Amniotic epithelial cell (primary cell): ENCODE results near the gene VILL.
A peak's percentile ranks its signal among the peaks of the same experiment; 100 is the strongest.
"Not testable (repeated sequence)": the region's sequence is repeated elsewhere in the genome, so short reads cannot be mapped to it uniquely, and the experiment has no call there.

Source experiments
- DNase-seq: peaks from one replicate; pipeline ENCODE4 v3.0.0-alpha.2; 2010; ENCODE audit warnings: low read depth

Gene VILL

DNA sequence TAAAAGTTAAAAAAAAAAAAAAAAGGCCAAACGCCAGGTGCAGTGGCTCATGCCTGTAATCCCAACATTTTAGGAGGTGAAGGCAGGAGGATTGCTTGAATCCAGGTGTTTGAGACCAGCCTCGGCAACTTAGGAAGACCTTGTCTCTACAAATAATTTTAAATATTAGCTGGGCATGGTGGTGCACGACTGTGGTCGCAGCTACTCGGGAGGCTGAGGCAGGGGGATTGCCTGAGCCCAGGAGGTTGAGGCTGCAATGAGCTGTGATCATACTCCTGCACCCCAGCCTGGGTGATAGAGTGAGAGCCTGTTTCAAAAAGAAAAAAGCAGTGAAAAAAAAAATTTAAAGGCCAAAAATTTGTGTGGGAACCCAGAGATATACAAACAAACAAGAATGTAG lies 45.7 kb downstream of the VILL start:
- DNase-seq = no peak

DNA sequence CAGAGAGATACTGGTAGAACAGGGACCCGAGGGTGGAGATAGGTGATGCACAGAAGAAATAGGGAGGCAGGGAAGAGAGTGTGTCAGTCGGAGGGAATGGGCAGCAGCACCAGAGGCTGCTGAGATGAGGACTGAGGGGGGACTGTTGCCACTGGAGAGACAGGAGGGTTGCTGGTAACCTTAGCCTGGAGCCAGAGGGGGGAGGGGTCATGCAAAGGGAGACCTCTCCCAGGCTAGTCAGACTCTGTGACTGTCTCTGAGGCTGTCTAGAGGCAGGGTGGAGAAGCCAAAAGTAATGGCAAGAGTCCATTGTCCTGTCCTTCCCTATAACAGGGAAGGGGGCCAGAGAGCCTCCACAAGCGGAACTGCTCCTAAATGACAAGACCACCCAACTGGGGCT lies 46.3 kb downstream of the VILL start:
- DNase-seq = no peak

DNA sequence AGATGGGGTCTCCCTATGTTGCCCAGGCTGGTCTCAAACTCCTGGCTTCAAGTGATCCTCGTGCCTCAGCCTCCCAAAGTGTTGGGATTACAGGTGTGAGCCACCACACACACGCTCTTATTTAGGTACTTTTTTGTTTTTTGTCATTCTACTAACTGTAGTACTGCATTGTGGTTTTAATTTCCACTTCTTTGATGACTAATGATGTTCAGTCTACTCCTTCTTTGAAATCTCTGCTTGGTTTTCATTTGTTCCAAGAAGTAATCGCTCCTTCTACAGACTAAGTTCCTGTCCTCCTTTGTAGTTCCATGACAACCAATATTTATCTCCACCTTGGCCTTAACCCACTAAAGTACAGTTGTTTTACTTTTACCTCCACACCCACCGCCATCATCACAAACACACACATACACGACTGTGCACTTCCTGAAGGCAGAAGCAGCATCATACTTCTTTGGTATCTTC lies 47.9 kb downstream of the VILL start:
- DNase-seq = no peak

DNA sequence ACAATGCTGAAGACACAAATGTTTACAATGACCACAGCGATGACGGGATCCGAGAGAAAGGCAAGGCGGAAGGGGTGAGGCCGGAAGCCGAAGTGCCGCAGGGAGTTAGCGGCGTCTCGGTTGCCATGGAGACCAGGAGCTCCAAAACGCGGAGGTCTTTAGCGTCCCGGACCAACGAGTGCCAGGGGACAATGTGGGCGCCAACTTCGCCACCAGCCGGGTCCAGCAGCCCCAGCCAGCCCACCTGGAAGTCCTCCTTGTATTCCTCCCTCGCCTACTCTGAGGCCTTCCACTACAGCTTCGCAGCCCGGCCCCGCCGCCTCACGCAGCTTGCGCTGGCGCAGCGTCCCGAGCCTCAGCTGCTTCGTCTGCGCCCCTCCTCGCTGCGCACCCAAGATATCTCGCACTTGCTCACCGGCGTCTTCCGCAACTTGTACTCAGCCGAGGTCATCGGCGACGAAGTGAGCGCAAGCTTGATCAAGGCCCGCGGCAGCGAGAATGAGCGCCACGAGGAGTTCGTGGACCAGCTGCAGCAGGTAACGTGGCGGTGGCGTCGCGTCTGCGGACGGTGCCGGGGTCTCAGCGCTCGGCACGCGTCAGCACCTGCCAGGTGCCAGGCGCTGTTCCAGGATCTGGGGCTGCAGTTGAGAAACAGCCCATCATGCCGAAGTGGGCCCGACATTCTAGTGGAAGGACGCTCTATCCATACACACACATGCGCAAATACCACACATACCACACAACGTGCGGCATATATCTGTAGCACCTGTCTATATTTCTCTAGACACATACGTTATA lies 48.7 kb downstream of the VILL start, which contains the start of gene DLEC1:
Gene DLEC1 (plus strand): TSS at position 108 of the 798 bp plus-strand sequence. CDS start 18 bp downstream, at position 126.
- DNase-seq = peak; percentile 43

DNA sequence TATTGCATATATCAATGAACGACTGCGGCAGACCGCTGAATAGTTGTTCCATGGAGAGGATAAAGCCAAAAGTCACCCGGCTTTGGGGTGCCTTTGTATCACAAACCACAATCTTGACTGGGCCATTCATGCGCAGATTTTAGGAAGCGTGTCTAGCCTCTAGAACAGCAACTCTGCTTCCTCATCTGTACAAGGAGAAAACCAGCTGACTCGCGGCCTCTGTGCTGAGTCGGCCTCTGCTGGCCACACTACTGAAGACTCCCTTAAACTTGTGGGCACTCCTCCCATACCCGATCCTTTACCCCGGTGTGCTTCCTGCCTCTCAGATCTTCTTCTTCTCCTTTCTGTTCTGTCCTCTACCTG lies 49.3 kb downstream of the VILL start:
- DNase-seq = peak; percentile 33

DNA sequence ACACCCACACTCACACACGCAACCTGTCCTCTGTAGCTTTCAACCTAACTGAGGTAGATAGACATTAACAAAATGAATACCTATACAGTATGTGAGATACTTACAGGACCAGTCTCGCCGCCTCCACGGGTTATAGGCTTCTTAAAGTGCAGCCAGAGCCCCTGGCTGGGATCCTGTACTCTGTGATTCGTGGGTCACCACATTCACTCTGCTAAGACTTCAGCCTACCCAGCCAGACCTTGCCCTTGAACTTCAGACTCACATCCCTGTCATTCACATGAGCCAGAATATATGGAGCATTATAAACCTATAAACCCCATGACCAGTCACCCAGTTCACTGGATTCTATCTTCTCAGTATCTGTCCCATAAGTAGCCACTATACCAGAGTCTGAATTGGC lies 49.8 kb downstream of the VILL start:
- no peak for DNase-seq

DNA sequence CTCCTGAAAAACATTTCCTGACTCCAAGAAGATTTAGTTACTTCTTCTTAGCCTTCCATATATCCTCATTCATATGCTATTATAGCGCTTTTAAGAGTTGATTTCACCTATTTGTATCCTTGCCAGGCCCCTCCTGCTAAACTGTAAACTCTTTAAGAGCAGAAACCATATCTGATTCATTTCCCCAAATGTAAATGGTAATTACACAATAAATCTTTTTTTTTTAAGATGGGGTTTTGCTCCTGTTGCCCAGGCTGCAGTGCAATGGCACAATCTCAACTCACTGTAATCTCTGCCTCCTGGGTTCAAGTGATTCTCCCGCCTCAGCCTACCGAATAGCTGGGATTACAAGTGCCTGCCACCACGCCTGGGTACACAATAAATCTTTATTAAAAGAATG lies 52.9 kb downstream of the VILL start:
- DNase-seq = no peak

DNA sequence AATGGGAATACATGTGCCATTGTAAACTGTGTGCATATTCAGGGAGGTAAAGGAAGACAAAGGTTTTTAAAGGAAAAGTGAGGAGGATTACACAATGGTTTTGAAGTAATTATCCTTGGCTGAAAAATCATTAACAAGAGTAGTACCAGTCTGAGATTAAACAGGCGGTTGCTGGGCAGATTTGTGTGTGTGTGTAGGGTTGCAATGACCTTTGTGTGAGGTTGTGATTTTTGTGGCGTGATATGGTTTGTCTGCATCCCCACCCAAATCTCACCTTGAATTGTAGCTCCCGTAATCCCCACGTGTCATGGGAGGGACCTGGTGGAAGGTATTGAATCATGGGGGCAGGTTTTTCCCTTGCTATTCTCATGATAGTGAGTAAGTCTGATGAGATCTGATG lies 55.4 kb downstream of the VILL start:
- no peak for DNase-seq

DNA sequence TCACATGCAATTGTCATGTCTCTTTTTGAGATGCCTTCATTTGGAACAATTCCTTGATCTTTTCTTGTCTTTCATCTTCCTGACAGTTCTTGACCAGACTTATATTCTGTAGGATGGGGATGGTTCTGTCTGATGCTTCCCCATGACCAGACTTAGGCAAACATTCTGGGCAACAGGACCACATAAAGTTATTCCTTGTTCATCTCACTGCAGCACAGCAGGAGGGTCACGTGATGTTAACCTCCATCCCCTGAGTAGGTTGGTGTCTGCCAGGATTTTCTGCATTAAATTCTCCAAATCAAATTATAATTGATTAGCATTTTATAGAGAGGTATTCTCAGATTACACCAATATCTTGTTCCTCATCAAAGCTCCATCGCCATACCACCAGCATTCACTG lies 56.2 kb downstream of the VILL start:
- no peak for DNase-seq

DNA sequence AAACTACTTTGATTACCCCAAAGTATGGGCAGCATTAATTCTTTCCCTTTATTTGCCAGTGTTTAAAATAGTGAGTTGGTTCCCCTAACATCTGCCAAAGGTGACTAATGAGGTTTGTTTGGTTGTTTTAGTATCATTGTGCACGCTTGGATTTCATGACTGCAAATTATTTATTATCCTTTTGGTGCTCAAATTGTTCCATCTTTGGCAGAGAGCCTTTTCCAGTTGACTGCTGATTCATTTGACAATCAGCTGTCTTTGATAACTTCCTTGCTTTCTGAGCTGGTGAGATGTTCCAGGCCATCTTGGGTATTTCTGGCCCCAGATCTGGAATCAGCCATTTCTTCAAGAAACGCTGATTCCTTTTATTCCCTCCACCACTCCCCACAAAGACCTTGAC lies 57.3 kb downstream of the VILL start:
- DNase-seq = no peak

DNA sequence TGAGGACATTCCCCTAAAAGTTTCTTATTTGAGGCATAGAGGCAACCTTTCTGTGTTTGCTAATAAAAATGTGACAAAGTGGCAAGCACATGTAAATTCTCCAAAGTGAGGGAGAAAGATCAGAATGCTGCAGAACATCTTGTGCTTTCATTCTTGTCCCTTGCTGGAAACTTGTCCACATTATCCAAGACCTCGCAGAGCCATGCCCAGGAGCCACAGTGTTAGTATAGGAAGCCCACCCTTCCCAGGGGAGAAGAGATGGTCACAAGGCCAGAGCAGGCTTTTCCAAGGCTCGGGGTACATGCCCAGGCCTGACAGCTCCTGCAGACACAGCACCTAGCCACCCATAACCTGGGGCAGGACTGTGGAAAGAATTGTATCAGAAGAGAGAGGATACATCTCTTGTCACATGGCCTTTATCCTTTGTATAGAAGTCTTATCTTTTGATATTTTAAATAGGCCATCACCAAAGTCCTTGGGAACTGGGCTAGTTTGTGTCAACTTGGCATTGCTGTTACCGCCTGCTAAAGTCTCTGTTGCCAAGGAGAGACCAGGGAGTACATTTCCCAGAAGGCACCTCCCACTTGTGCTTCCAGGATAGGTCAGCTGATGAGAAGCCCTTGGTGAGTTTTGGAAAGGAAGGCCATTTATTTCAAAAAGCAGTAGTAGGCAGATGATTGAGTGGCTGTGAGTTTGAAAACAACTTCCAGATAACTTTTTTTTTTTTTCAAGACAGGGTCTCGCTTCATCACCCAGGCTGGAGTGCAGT lies 59.0 kb downstream of the VILL start:
- DNase-seq = peak; percentile 31

DNA sequence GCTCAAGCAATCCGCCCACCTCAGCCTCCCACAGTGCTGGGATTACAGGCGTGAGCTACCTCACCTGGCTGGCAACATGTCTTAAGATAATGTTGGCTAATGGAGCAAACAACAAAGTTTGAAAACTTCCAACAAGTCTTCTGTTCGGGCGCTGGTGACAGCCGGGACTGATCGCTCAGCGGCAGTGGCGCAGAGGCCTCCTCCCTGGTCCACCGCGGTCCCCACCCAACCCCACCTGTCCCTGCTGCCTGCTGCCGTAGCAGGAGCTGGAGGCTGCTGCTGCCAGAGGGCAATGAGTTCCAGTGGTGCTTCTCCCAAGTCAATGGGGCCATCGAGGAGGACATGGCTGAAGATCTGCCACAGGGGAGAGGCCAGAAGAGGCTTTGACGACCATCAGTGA lies 60.5 kb downstream of the VILL start:
- no peak for DNase-seq

DNA sequence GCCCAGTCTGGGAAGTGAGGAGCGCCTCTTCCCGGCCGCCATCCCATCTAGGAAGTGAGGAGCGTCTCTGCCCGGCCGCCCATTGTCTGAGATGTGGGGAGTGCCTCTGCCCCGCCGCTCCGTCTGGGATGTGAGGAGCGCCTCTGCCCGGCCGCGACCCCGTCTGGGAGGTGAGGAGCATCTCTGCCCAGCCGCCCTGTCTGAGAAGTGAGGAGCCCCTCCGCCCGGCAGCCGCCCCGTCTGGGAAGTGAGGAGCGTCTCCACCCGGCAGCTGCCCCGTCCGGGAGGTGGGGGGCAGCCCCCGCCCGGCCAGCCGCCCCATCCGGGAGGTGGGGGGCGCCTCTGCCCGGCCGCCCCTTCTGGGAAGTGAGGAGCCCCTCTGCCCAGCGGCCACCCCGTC lies 62.7 kb downstream of the VILL start:
- not testable (repeated sequence) for DNase-seq

DNA sequence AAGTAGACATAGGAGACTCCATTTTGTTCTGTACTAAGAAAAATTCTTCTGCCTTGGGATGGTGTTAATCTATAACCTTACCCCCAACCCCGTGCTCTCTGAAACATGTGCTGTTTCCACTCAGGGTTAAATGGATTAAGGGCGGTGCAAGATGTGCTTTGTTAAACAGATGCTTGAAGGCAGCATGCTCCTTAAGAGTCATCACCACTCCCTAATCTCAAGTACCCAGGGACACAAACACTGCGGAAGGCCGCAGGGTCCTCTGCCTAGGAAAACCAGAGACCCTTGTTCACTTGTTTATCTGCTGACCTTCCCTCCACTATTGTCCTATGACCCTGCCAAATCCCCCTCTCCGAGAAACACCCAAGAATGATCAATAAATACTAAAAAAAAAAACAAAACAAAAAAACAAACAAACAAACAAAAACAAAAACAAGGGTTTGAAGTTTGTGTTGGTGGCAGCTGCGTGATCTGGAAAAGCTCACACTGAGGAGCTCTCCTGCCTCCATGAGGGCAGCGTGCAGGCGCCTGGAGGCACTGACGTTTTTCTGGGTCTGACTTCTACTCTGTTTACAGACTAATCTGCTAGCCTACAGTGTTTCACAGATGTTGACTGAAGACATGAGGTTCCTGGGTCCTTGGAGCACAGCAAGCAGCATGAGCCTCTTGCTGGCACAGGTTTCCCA lies 63.4 kb downstream of the VILL start:
- not testable (repeated sequence) for DNase-seq

DNA sequence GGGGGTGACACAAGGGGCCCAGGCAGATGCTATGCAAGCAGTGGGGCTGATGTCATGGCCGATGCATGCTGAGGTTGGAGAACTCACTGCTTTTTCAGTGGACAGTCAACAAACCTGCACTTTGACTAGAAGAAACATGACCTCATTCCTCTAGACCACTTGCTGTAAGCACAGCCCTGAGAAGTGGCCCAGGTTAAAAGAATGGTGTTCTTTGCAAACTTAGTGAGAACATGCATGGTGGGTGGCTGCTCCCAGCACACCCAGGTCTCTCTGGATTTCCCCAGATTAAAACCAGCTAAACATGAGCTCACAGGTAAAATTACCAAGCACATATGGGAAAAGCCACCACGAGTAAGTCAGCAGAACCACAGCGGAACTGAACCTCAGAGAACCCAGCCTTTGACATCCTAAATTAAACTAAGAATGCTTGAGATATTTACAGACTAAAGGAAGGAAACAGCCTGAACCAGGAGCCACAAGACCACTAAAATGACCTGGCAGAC lies 64.0 kb downstream of the VILL start:
- no peak for DNase-seq
